ENCODE data around the gene PCNX4.

Gene PCNX4

DNA sequence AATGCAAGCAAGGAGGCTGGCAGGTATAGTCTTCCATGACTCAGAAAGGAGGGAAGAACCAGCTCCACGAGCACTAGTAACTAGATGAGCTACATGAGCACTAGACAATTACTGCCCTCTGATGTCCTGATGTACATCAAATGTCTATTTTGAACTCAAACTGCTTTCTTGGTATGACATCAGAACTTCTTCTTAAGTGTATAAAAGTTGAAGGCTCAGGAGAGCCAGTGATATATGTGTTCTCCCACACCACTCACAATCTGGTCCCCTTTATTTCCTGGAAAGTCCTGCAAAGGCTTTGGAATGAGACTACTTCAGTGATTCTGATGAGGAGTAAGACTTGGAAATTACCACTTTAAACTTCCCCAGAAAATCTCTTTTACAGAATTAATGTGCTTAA lies 92.0 kb downstream of the PCNX4 start:
- in situ Hi-C loops (cut with MboI; ENCODE audit: low sequenced_read_pairs, unreplicated experiment) = loop anchor here (10.0 to 25.0 kb wide), 3 partner anchors 119 to 546 kb away; no protein-coding TSS in a partner anchor
- TF ChIP-seq, protein P1, sequence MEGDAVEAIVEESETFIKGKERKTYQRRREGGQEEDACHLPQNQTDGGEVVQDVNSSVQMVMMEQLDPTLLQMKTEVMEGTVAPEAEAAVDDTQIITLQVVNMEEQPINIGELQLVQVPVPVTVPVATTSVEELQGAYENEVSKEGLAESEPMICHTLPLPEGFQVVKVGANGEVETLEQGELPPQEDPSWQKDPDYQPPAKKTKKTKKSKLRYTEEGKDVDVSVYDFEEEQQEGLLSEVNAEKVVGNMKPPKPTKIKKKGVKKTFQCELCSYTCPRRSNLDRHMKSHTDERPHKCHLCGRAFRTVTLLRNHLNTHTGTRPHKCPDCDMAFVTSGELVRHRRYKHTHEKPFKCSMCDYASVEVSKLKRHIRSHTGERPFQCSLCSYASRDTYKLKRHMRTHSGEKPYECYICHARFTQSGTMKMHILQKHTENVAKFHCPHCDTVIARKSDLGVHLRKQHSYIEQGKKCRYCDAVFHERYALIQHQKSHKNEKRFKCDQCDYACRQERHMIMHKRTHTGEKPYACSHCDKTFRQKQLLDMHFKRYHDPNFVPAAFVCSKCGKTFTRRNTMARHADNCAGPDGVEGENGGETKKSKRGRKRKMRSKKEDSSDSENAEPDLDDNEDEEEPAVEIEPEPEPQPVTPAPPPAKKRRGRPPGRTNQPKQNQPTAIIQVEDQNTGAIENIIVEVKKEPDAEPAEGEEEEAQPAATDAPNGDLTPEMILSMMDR (IDR thresholded peaks at IDR 0.05; ENCODE audit: borderline replicate concordance, control extremely low read depth, extremely low read depth, insufficient read depth, missing control alignments) = peak; percentile 8
- DNase-seq (ENCODE audit: low spot score) = no peak

DNA sequence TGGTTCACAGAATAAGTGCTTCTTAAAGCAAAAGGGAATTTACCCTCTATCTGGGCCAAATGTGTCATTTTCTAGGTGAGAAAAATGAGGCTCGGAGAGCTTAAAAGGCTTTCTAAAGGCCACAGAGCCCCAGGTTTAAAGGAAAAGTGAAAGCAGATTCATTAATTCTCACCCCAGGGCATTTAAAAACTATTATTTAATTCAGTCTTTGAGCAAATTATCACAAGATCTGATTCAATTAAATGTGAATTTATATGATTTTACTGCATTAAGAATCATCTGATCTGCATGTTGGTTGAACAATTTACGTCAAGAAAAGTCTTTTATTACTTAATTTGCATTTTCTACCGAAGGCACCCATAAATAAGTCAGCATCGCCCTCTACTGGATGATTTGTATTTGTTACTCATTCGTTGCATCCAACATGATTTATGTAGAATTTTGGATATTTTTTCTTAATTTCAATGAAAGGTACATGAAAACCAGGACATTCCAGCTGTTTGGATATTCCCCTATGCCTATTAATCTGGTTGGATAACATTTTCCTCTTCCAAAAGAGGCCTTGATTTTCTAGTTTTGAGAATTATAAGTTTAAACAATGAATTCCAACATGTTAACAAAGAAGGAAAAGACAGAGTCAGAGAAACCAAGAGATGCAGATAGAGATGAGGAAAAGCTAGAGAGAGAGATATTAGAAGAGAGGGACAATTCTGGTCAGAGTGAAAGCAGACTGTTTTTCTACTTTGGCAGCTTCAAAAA lies 92.6 kb downstream of the PCNX4 start:
- in situ Hi-C loops (cut with MboI; ENCODE audit: low sequenced_read_pairs, unreplicated experiment) = loop anchor here (10.0 to 25.0 kb wide), 3 partner anchors 120 to 547 kb away; no protein-coding TSS in a partner anchor
- TF ChIP-seq, protein P1 (IDR thresholded peaks at IDR 0.05; ENCODE audit: borderline replicate concordance, control extremely low read depth, extremely low read depth, insufficient read depth, missing control alignments) = no peak
- no peak for DNase-seq (ENCODE audit: low spot score)

DNA sequence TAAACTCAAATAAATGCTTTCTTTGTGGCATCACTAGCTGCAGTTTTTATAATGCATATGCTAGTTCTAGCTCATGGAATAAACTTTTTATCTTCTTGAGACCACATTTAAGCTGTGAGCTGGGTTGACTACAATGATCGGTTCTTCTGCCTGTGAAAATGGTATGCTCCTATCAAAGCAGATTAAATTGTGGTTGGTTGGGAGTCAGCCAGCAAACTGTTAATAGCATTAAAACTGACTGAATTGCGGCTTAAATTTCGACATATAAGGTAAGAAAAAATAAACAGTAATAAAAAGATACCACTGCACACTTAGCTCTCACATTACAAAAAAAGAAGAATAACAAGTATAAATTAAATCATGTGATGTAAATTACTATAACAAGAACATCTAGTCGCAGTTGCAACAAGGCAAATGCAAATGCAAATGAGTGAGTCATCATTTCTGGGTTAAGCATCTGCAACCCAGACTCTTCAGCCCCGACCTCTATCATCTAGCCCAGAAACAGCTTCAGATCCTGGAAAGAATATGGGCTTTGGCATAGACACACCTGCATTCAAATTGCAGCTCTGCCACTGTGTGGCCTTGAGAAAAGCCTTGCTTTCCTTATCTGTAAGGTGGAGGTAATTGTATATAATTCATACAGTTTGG lies 93.3 kb downstream of the PCNX4 start:
- TF ChIP-seq, protein P1 (IDR thresholded peaks at IDR 0.05; ENCODE audit: borderline replicate concordance, control extremely low read depth, extremely low read depth, insufficient read depth, missing control alignments) = no peak
- no peak for DNase-seq (ENCODE audit: low spot score)
- in situ Hi-C loops (cut with MboI; ENCODE audit: low sequenced_read_pairs, unreplicated experiment) = loop anchor here (5.0 to 25.0 kb wide), 4 partner anchors 120 to 548 kb away; no protein-coding TSS in a partner anchor

DNA sequence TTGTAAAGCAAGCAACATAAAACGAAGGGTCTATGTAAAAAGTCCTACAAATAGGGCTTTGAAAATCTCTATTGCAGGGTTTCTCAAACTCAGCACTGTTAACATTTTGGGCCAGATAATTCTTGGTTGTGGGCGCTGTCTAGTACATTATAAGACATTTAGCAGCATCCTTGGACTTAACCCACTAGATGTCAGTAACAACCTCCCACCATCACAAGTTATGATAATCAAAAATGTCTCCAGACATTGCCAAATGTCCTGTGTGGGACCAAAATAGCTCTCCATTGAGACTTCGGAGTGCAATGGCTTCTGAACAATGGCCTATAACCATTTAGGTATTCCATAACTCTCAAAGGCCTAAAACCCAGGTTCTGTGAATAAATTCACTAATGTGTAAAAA lies 96.4 kb downstream of the PCNX4 start:
- in situ Hi-C loops (cut with MboI; ENCODE audit: low sequenced_read_pairs, unreplicated experiment) = loop anchor here (5.0 to 25.0 kb wide), 4 partner anchors 123 to 551 kb away; no protein-coding TSS in a partner anchor
- TF ChIP-seq, protein P1 (IDR thresholded peaks at IDR 0.05; ENCODE audit: borderline replicate concordance, control extremely low read depth, extremely low read depth, insufficient read depth, missing control alignments) = peak; percentile 31
- DNase-seq (ENCODE audit: low spot score) = no peak

DNA sequence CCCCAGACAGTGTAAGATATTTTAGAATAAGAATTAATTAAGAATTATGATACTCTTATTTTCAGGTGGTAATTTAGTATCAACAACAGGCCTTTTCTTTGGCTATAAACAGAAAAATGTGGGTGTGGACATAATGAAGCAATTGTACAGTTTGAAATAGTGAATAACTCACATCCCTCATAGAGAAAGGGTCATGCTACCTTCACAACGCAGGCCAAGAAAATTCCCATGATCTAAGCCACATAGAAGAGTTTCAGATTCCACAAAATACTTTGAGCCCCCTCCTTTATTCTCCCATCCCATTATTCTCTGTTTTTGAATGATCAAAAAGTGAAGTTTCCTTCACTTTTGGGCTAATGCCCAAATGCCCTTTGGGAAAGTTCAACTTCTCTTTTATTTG lies 97.0 kb downstream of the PCNX4 start:
- DNase-seq (ENCODE audit: low spot score) = no peak
- in situ Hi-C loops (cut with MboI; ENCODE audit: low sequenced_read_pairs, unreplicated experiment) = loop anchor here (5.0 to 25.0 kb wide), 4 partner anchors 124 to 551 kb away; no protein-coding TSS in a partner anchor
- TF ChIP-seq, protein P1 (IDR thresholded peaks at IDR 0.05; ENCODE audit: borderline replicate concordance, control extremely low read depth, extremely low read depth, insufficient read depth, missing control alignments) = no peak

DNA sequence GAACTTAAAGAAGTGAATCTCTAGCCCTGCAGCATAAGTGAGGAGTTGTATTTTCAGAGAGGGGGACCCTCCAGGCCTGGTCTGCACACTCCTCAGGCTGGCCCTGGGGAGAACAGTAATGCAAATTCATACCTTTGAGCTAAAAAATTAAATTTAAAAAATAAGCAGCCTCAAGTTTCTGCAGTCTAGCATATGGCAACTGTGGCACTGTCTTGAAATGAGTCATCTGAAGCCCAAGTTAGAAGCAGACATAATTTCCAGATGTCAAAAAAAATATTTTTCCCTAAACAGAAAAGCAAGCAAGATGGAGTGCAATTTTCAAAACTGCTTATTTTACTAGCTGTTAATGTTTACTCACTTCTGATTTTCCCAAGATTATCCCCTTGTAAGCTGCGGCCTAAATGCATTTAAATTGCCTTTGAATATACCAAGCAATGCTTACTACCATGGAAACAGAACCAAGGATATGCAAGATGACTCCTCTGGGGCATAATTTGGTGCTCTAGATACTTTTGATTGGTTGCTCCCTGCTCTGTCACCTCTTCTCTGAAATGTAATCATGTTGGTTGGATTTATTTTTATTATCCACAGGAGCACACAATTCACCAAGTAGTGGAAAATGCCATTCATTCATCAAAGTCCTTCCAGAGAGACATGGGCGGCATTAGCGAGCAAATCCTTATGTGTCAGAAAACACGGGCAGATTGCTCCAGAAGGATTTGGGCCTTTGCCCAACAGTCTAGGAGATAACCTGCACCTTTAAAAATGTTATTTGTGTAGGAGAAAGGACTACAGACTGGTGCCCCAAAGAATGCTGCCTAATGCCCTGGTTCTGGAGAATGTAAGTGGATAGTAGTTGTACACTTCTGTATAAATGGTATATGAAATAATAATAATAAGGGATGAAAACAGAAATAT lies 98.5 kb downstream of the PCNX4 start:
- TF ChIP-seq, protein P1 (IDR thresholded peaks at IDR 0.05; ENCODE audit: borderline replicate concordance, control extremely low read depth, extremely low read depth, insufficient read depth, missing control alignments) = no peak
- DNase-seq (ENCODE audit: low spot score) = no peak
- in situ Hi-C loops (cut with MboI; ENCODE audit: low sequenced_read_pairs, unreplicated experiment) = loop anchor here (5.0 to 25.0 kb wide), 4 partner anchors 125 to 553 kb away; no protein-coding TSS in a partner anchor
